ENCODE data around the gene TUSC7. TPM values are rescaled to one million over a fixed set of nuclear protein-coding genes. Genes with fewer than 3 reads are reported as not detected.

The TUSC7 gene
- polyA plus RNA-seq (ENCODE audit: insufficient read length in 3 of 3), result not detected

DNA sequence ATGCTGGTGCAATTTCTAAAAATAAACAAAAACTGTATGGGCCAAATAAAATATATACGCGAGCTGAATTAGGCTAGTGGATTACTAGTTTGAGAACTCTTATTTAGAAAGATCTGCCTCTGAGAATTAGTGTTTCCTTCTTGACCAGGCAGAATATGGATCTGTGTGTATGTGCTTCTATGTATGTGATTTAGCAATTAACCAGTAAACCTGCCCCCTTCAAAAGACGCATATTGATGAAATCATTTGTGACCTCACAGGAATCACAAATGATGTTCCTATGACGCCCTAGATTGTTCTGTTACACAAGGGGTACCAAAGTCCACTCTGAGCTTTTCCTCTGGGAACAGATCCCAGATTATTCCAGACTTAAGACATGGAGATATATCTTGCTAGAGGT is at the start of gene TUSC7:
Gene TUSC7 (plus strand): TSS at position 301 of the 400 bp plus-strand sequence.
- no peak for DNase-seq (ENCODE audit: low read depth in 3 of 3, low spot score in 2 of 3)

GRCh38 chr3:116661196-116661595 is 48.4 kb upstream of the TUSC7 start:
- no peak for DNase-seq (ENCODE audit: low read depth in 3 of 3, low spot score in 2 of 3)

- no peak for DNase-seq (ENCODE audit: low read depth in 3 of 3, low spot score in 2 of 3)
Observed at GRCh38 chr3:116663161-116664110, 46.1 kb upstream of the TUSC7 start.

DNA sequence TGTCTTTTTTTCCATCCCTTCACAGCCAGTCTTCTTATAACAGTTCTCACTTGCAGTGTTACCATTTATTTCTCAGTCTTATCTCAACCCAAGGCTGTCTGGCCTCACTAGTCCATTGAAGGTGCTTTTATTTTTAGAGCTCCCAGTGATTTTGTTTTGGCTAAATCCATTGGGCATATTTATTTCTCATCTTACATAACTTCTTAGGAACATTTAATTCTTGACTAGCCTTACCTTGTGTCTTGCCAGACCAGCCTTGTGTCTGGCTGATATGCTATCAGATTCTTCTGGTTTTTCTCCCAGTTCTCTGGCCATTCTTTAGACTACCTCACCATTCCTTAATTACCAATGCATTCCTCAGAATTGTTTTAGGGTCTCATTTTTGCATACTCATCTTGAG is 42.3 kb upstream of the TUSC7 start:
- DNase-seq (ENCODE audit: low read depth in 3 of 3, low spot score in 2 of 3), result no peak

- no peak for DNase-seq (ENCODE audit: low read depth in 3 of 3, low spot score in 2 of 3)
Observed at GRCh38 chr3:116667791-116668190, 41.8 kb upstream of the TUSC7 start.

- no peak for DNase-seq (ENCODE audit: low read depth in 3 of 3, low spot score in 2 of 3)
Observed at GRCh38 chr3:116669576-116669975, 40.0 kb upstream of the TUSC7 start.

DNA sequence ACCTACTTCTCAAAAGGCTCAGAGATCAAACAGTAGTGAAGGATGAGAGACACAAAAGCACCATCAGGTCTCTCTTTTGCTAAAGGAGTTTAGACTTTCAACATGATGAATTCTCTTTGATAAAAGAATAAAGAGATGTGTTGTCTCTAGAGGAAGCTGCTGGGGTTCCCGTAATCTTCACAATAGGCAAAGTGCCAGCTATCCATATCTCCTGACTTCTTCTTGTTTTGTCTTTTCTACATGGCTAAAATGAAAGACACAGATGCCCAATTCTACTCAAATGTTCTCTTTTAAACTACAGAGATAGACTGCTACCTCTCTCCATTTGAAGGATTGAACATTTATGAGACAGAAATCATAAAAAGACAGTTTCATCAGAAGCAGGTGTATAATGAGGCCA is 38.4 kb upstream of the TUSC7 start:
- no peak for DNase-seq (ENCODE audit: low read depth in 3 of 3, low spot score in 2 of 3)

DNA sequence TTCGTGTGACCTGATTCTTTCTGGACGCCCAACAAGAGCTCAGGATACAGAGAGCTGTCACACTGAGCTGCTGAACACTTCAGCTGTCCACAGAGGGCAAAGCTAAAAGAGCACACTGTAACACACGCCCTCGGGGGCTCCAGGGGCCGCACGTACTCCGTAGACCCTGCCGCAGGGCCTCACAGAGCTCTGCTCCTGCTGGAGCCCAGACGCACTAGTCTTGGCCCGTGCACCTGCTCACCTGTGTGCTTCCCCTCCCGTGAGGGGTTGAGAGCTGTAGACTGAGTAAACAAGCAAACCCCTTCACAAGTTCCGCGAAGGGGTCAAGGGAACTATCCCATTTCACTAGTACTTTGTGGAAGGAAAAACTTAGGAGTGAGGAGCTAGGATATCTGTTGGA is 30.7 kb upstream of the TUSC7 start:
- no peak for DNase-seq (ENCODE audit: low read depth in 3 of 3, low spot score in 2 of 3)

DNA sequence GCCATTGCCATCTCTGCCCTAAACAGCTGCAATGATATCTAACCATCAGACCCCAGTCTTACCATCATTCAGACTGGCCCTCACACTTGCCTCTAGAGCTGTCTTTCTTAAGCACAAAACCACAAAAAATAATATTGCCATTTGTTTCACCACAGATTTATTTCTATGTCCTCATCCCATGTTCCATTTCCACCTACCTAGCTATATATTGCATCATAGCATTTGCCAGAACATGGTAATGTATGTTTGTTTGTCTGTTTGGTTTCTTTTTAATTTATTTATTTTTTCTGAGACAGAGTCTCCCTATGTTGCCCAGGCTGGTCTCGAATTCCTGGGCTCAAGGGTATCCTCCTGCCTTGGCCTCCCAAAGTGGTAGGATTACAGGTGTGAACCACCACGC is 18.5 kb upstream of the TUSC7 start:
- no peak for DNase-seq (ENCODE audit: low read depth in 3 of 3, low spot score in 2 of 3)

DNA sequence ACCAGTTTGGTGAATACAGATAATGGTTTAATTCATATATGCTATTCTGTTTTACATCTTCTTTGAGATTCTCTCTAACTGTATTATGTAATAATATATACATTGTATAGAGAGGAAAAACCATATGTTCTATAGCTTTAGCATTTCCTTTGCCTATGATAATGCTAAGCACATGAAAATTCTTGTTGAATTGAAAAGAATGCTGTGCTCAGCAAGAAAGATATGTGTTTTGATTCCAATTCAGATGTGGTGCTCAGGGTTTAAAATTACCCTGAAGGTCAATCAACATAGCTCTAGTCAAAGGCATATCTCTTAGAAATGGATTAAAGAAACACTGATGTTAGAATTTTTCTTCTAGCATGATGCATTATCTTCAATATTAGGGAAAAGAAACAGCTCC is 8.5 kb upstream of the TUSC7 start:
- no peak for DNase-seq (ENCODE audit: low read depth in 3 of 3, low spot score in 2 of 3)

- no peak for DNase-seq (ENCODE audit: low read depth in 3 of 3, low spot score in 2 of 3)
Observed at GRCh38 chr3:116702334-116702733, 7.2 kb upstream of the TUSC7 start.

DNA sequence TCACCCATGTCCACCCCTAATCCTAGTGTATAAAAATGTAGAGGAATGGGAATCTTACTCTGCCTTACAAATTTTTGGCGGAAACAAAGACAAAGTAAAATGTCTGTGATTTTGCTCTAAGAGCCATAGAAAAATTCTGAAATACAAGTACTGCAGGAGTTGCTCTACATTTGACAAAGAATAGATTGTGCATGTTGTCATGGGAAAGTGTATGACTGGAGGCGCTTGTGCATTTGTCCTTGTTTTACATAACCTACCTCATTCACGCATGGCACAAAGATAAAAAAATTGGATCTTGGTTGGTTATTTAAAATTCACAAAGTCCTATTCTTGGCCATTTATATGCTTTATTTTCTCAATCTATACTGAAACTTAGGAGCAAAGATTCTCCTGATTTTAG is 2.0 kb upstream of the TUSC7 start:
- DNase-seq (ENCODE audit: low read depth in 3 of 3, low spot score in 2 of 3), result no peak

DNA sequence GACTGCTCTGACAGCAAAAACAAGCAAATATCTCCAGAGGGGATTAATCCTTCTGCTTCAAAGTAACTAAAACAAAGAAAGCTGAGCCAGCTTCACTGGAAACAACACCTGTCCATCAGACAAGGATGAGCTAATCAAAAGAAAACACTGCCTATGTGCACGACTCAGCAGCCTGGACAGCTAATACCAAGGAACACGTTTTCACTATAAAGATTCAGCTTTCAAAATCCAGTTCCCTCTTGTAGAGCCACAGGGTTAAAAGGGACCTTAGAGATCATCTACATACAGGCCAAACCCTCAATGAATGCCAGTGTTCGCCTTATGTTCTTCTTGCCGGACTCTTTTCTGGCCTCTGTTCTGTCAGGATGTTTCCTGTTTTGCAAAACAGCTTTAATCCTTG is 6.9 kb downstream of the TUSC7 start:
- DNase-seq (ENCODE audit: low read depth in 3 of 3, low spot score in 2 of 3), result no peak

- DNase-seq (ENCODE audit: low read depth in 3 of 3, low spot score in 2 of 3), result no peak
Observed at GRCh38 chr3:116717566-116717965, 8.0 kb downstream of the TUSC7 start.

GRCh38 chr3:116728454-116728853 is 18.9 kb downstream of the TUSC7 start:
- no peak for DNase-seq (ENCODE audit: low read depth in 3 of 3, low spot score in 2 of 3)

- no peak for DNase-seq (ENCODE audit: low read depth in 3 of 3, low spot score in 2 of 3)
Observed at GRCh38 chr3:116734243-116734642, 24.7 kb downstream of the TUSC7 start.

DNA sequence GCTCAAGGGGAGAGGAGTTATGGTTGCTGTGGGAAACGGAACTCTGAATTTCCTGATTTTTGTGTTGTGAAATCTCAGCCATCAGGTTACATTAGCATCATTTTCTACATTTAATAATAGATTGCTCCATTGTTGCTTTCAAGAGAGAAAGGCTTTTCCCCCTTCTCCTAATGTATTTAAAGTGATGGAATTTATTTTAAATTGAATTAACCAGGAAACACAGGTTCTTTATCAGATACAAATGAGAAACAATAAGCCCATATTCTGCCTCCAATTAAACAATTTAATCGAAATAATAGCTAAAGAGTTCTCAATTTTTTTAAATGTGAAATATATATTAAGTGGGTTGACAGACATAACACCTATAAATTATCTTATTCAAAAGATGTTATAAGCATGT is 30.1 kb downstream of the TUSC7 start:
- DNase-seq (ENCODE audit: low read depth in 3 of 3, low spot score in 2 of 3), result no peak

- DNase-seq (ENCODE audit: low read depth in 3 of 3, low spot score in 2 of 3), result no peak
Observed at GRCh38 chr3:116740293-116740692, 30.7 kb downstream of the TUSC7 start.

DNA sequence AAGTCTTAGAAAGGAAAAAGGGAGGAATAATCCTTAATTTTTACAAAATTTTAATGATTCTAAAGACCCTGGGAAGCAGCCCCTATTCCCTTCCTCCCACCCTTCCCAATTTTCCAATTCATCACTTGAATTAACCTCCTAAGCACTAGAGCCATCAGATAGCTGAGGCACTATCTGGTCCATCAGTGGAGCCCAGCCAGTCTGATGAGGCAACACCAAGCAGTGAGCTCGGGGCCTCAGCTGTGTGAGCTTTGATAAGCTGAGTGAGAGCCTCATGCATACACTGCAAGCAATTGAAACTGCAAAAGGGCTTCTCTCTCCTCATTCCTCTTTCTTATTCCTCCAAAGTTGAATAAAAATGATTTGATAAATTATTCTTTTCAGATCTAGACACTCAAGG is 31.9 kb downstream of the TUSC7 start:
- DNase-seq (ENCODE audit: low read depth in 3 of 3, low spot score in 2 of 3), result no peak

GRCh38 chr3:116743062-116743461 is 33.5 kb downstream of the TUSC7 start:
- no peak for DNase-seq (ENCODE audit: low read depth in 3 of 3, low spot score in 2 of 3)

DNA sequence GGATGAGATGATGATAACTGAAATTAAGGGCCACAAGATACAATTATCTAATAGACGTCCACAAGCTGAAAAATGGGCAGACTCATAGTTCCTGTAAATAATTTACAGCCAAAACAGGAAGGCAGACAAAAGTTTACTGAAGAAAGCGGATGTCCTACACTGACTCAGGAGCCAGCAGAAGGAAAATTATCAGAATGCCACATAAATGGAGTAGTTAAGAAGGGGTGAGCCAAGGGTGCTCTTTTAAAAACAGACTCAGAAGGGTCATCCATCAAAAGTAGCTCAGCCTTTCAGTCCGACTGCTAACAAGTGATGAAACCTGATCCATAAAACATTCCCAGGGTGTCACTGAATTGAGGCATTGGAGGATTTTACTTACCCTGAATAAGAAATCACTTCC is 39.8 kb downstream of the TUSC7 start:
- DNase-seq (ENCODE audit: low read depth in 3 of 3, low spot score in 2 of 3), result no peak

DNA sequence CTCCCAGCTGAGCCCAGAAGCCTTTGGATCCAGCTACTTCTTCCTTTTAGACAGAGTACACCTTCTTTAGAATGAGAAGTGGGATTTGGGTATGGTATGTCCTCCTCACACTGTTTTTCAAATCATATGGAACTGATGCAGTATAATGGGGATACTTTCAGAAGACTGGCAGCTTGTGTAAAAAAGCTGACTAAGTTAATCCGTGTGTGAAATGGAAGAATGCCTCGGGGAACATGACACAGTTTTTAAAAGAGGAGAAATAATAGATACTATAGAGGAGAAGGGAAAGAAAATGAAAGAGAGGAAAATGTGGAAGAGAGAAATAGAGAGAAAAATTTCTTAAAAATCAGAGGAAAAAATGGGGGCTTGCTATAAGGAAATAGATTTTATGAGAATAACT is 47.7 kb downstream of the TUSC7 start:
- DNase-seq (ENCODE audit: low read depth in 3 of 3, low spot score in 2 of 3), result no peak

DNA sequence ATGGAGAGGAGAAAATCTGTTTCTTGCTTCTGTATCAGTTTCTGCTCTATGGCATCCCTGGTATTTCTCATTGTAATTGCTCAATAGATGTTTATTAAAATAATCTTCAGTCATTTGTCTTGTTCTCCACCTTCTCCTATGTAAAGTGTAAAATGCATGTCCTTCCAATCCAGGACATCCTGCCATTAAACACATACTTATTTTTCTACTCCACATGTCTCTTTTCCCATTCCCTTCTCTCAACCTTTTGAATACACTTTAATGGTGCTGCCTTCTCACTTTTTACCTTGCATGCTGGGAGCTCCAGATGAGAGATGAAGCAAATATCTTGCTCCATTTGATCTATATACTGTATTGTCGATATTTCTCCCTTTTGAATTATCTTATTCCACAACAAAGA is 49.7 kb downstream of the TUSC7 start:
- DNase-seq (ENCODE audit: low read depth in 3 of 3, low spot score in 2 of 3), result no peak

Data from right renal cortex interstitium (tissue), 3 donors.